Motor neuron (in vitro differentiated cells): ENCODE measurements around the gene GPR132. TPM values are rescaled to one million over a fixed set of nuclear protein-coding genes. Genes with fewer than 3 reads are reported as not detected.

Source experiments
- ATAC-seq, 8 experiments: fragments of 200-7000 bp; cut with Tn5 transposase; replicated peaks in 6 of 8; 2 replicates each; pipeline ENCODE4 v1.8.0; 2021; ENCODE audit warnings: mild to moderate bottlenecking in 8 of 8, moderate library complexity in 8 of 8
- H3K27ac ChIP-seq, 2 donors: fragments of 250-450 bp; sonication (Bioruptor Pico); 2 replicates each; pipeline ENCODE4 v1.9.0; 2021; ENCODE audit warnings: antibody characterized with exemption in 2 of 2, mild to moderate bottlenecking in 2 of 2, moderate library complexity in 1 of 2
- H3K4me1 ChIP-seq, 2 donors: fragments of 250-450 bp; sonication (Bioruptor Pico); replicated peaks in 1 of 2; 2 replicates each; pipeline ENCODE4 v1.6.1; 2021; ENCODE audit warnings: antibody characterized with exemption in 2 of 2, mild to moderate bottlenecking in 2 of 2, moderate library complexity in 1 of 2
- H3K4me3 ChIP-seq, 5 donors: fragments of 250-450 bp; sonication (Bioruptor Pico); 2 replicates each; pipeline ENCODE4 v1.9.0; 2021; ENCODE audit warnings: antibody characterized with exemption in 5 of 5, mild to moderate bottlenecking in 5 of 5, moderate library complexity in 4 of 5
- WGBS, 10 experiments: fragments of 450-650 bp; shearing (Covaris generic); methylation state at CpG; one replicate each; pipeline ENCODE4 v1.0.0; 2022; 5-methylcytosine and 5-hydroxymethylcytosine counted together
- in situ Hi-C, 9 experiments: fragments of 400-800 bp; cut with MboI; loops; one replicate each; pipeline ENCODE4 v1.15.0; 2021; ENCODE audit warnings: low sequenced_read_pairs in 9 of 9, low pct_unique_long_range_greater_than_20kb in 2 of 9; ENCODE audit not compliant: unreplicated experiment in 9 of 9
- total RNA-seq, 8 experiments: library from RNA; unstranded; fragments of 300-600 nt; gene quantifications; 2 replicates each; pipeline versions ENCODE4 v1.2.3 to v1.2.4, GENCODE V29; 2022

Gene GPR132
- total RNA-seq, 8 experiments from 2014 or later: 0.46 to 0.66 (median 0.48) TPM; not detected in 4

DNA sequence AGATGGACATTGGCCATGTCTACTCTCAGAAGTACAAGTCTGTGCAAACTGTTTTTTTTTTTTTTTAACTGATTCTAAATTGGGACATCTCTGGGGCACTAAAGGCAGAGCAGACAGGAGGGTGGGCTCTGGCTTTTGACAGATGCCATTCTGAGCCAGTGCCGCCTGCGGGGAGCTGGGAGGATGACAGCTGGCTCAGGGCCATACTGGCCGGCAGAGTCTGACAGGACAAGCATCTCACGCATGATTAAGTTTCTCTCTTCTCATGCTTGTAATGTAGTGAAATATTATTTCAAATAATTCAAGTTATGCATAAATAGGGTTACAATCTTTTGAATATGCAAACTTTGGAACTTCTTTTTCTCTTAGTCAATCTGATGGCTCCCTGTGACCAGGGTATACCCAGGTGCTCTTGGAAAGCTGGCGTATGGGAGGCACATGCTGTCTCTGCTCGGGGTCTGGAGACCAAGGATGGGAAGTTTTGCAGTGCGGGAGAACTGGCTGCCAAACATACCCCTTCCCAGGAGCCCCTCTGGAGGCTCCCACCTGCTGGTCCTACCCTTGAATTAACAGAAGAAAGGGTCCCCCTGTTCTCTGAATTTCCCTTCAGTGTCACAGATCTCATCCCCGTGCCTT, 52.0 kb downstream of the GPR132 start:
- ATAC-seq: peak; percentile 36 to 85 (median 49)
- peaks cover 0 to 7% of the 10 kb centered on the region in 2 donors for H3K4me1 ChIP-seq
- in situ Hi-C loops: no loop called here
- 0 to 83% (median 67%) methylated on average over 1 to 7 of the region's 8 CpGs; no CpG with 5 or more reads in 1 of the 10 experiments for WGBS, 10 experiments
- H3K27ac ChIP-seq: no peak overlapping the region
- no peak overlapping the region for H3K4me3 ChIP-seq

DNA sequence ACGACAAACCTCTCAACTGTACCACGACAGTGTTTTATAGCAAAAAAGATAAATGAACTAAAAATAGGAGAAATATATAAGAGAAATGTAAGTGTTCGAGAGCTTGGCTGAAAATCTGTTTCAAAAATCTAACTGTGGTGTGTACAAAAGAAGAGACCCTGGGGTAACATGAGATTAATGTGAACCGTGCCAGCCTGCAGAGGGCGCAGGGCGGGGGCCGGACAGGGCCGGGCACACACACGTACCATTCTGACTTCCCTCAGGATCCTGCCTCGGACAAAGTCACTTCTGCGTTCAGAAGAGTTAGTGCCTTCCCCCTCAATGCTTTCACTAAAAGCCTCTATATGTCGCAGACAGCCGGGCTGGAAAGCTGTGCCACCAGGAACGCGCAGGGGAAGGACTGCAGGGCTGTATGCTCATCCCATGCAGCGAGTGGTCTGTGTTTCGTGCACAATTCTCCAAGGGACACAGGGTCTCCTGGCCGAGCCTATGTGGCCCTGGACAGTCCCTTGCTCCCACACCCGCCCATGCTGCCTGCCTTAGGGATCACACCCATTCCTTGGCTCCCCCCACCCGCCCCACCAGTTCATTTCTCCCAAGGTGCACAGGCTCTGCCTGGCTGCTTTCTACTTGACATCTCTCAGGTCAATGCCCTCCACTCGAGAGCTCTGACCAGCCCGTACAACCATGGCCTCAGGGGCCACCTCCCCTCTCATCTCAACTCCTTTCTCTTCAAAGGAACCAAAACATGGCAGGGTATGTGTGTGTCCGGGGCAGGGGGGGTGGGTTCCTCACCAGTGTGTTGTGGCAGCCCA, 52.9 kb downstream of the GPR132 start:
- peaks cover 0 to 7% of the 10 kb centered on the region in 2 donors for H3K4me1 ChIP-seq
- 40 to 100% (median 87%) methylated on average over 1 to 10 of the region's 23 CpGs; no CpG with 5 or more reads in 5 of the 10 experiments for WGBS, 10 experiments
- ATAC-seq: no peak

DNA sequence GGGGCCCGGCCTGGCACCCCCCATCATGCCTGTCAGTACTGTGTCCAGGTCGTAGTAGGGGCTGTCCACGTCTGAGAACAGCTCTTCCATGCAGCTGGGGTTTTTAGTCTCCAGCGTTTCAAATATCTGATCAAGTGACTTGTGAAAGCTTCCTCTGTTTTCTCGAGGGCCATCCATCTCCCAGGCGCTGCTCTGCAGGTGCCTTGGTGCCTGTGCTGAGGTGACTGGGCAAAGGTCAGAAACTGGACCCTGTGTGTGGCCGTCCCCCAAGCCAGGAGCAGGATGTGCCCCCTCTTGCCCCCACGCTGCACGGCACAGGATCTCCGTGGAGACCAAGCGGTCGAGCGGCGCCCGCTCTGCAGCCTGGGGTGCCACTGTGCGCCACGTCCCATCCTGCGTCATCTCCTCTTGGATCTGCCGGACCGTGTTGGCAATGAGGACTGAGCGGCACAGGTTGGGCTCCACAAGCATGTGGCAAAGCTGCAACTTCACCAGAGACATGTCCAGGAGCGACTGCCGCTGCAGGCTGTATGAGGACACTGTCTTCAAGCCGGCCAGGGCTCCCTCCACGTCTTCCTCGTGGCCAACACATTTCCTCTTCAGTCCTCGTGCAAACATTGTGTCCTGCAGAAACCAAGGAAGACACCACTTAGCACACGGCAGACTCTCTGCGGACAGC, 53.8 kb downstream of the GPR132 start:
- Histone ChIP-seq H3K27ac (no peak overlapping the region), H3K4me1 (peaks cover 0 to 7% of the 10 kb centered on the region in 2 donors), H3K4me3 (no peak overlapping the region)
- in situ Hi-C loops: no loop called here
- WGBS, 10 experiments: 89 to 100% (median 94%) methylated on average over 1 to 15 of the region's 29 CpGs; no CpG with 5 or more reads in 3 of the 10 experiments
- ATAC-seq: no peak

More for the DNA sequence above, 52.9 kb downstream of the GPR132 start:
- Histone ChIP-seq H3K4me3 (no peak overlapping the region), H3K27ac (no peak overlapping the region)
- in situ Hi-C loops: no loop called here

DNA sequence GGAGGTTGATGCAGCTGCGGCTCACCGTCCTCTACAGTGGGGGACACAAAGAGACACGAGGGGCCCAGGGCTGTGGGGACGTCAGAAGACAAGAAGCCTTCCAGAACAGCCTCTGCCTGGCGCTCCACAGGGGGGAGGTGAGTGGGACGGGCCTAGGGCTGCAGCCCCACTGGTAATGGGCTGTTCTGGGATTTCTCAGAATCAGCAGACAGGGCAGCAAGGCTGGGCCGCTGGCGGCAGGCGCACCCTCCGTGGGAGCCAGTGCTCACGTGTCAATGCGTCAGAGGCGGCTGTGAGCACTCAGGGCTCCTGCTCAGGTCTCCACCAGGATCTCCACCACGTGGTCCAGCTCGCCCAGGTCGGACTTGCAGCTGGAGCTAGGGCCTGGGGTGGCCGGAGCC, 54.3 kb downstream of the GPR132 start:
- Histone ChIP-seq H3K27ac (no peak overlapping the region), H3K4me1 (peaks cover 0 to 7% of the 10 kb centered on the region in 2 donors), H3K4me3 (no peak overlapping the region)
- ATAC-seq: no peak
- WGBS, 10 experiments: 65 to 100% (median 88%) methylated on average over 1 to 12 of the region's 17 CpGs; no CpG with 5 or more reads in 1 of the 10 experiments
- in situ Hi-C loops: no loop called here

DNA sequence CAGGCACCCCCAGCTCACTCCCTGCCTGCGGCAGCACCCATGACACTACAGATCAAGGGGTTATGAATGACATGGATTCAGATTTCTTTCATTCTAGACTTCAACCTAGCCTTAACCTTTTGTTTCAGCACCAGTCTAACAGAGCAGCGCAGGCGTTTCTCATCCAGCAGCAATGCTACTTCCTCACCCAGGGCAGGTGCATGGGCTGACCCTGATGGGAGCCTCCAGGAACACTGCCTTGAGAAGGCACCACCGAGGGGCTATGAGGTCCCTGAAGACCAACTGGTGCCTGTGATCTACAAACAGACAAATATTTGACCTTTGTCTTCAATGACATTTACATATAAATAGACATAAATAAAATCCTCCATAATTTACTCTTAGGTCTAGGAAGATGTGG, 55.1 kb downstream of the GPR132 start:
- Histone ChIP-seq H3K4me3 (no peak overlapping the region), H3K4me1 (peaks cover 0 to 7% of the 10 kb centered on the region in 2 donors), H3K27ac (no peak overlapping the region)
- WGBS, 10 experiments: 80 to 100% (median 90%) methylated on average over 1 to 4 of the region's 4 CpGs; no CpG with 5 or more reads in 6 of the 10 experiments
- no peak for ATAC-seq
- in situ Hi-C loops: no loop called here

DNA sequence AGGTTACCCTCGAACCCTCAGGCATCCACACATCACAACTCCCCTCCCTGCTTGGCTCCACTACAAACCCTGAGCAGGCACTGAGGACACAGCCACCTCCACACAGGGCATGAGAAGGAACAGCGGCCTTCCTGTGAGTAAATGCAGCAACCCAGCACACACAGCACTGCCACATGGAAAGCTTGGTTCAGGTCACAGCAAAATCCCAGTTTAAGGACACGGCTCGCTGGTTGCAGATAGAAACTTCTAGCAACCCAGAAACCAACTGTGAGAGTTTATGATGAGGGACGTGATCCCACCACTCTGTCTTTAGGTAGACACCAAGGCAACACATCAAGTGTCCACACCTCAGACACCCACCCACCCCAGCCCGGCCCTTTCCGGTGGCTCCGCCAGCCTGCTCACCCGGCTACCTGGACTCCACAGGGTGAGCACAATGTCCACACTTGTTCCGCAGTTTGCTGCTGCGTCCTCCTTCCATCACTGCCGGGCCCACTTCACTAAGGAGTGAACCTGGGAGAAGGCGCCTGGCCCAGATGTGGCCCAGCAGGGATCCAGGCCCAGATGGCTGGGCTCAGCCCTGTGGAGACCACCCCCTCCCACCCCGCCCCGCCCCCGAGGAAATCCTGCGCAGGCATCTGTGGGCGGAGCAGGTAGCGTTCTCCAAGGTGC, 57.5 kb downstream of the GPR132 start:
- no peak overlapping the region for H3K27ac ChIP-seq
- in situ Hi-C loops: no loop called here
- no peaks in the 10 kb centered on the region for H3K4me1 ChIP-seq
- no peak overlapping the region for H3K4me3 ChIP-seq
- WGBS, 10 experiments: 93 to 100% (median 97%) methylated on average over 2 to 4 of the region's 19 CpGs; no CpG with 5 or more reads in 7 of the 10 experiments
- no peak for ATAC-seq

DNA sequence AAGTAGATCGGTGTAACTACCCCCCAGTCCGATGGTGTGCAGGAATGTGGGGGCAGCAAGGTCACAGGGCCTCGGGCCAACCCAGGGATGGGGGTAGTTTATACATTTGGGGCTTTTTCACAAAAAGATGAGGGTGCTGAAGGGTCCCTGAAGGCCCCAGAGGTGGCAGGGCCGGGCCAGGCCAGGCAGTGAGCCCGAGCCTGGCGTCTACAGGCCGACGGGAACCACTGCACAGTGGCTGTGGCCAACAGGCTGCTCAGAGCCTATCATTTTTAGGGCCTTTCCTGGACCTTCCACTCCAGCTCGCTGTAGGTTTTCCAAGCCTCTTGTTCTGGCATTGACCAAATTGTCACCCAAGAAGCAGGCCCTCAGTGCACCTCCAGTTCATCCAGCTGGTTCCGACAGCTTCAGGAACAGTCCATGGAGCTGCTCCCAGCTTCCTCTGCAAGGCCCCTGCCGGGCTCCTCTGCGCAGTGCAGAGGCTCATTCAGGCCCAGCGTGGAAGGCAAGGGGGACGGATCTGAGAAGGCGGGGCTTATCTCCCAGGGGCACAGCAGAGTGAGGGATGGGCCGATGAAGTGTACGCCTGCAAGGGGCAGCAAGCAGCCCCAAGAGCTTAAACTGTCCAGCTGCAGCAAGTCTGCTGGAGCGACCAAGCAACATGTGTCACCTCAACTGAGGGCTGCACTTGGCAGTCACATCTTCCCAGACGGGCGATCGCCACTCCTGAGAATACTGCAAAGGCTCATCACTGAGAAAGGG, 58.2 kb downstream of the GPR132 start:
- H3K4me3 ChIP-seq: no peak overlapping the region

DNA sequence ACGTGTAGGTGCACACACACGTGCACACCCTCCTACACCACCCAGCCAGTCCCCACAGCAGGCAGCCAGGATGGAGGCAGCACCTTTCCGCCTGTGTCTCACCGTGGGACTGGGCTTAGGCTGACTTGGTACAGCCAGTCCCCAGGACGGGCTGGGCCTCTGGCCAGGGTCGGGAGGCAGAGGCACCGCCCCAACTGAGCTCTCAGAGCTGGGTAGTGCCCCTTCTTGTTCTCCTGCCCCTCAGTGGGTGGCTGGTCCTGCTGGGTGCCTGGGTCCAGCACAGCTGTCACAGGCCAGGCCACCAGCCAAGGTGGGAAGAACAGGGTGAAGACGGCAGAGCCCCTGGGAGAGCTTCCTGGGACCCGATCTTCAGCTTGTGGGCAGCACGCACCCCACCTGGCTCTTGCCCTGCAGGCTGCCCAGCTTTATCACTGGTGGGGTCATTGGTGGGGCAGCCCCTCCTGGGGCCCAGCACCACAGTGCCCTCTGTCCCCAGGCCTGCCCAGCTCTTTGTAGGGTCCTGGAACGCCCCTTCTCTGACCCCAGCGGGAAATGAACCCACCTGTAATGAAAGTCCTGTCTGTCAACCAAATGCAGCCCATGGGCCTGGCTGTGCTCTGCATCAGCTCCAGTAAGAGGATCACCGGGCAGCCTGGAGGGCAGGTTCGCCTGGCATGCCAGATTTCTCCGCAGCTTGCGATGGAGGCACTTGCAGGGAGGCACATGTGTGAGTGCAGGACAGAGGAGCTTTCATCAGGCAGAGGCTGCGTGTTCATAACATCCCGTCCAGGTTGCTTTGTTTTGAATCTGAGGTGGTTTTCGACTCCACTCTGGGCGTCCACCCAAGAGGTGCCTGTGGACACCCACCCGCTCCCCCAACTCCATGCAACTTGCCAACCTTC, 59.0 kb downstream of the GPR132 start:
- ATAC-seq: peak in 2 of 8 experiments; percentile 16 to 22
- no peak overlapping the region for H3K4me3 ChIP-seq
- no peak overlapping the region for H3K27ac ChIP-seq
- 83 to 100% (median 100%) methylated on average over 1 to 9 of the region's 21 CpGs; no CpG with 5 or more reads in 4 of the 10 experiments for WGBS, 10 experiments
- H3K4me1 ChIP-seq: no peaks in the 10 kb centered on the region
- in situ Hi-C loops: no loop called here

More for the DNA sequence above, 58.2 kb downstream of the GPR132 start:
- ATAC-seq: peak in 1 of 8 experiments; percentile 96
- in situ Hi-C loops: no loop called here
- no peaks in the 10 kb centered on the region for H3K4me1 ChIP-seq
- no peak overlapping the region for H3K27ac ChIP-seq
- WGBS, 10 experiments: 83 to 94% (median 87%) methylated on average over 1 to 9 of the region's 21 CpGs; no CpG with 5 or more reads in 6 of the 10 experiments

DNA sequence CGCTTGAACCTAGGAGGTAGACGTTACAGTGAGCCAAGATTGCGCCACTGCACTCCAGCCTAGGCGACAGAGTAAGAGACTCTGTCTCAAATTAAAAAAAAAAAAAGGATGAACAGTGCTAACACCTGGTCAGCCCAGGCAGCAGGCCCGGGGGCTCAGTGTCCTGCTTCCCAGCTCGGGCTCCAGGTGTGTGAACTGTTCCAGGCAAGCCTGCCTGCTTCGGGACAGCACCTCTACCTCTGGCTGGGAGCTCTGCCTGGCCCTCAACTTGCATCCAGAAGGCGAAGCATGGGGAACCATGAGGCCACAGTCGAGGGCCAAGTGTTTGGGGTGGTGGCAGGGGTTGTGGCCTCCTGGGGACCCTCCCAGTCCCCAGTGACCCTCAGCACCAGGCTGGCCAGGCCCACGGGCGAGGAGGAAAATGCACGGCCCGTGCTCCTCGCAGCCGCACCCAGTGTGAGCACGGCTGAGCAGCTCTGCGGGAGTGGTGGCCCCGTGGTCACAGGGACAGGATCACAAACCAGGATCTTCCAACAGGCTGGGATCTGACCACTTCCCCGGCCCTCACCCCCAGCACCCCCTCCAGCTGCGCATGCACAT, 59.8 kb downstream of the GPR132 start:
- Histone ChIP-seq H3K4me1 (no peaks in the 10 kb centered on the region), H3K27ac (no peak overlapping the region), H3K4me3 (no peak overlapping the region)
- ATAC-seq: peak in 2 of 8 experiments; percentile 27 to 63
- in situ Hi-C loops: no loop called here
- 80 to 100% (median 92%) methylated on average over 1 to 5 of the region's 20 CpGs; no CpG with 5 or more reads in 5 of the 10 experiments for WGBS, 10 experiments
